SH-SY5Y (cell line): ENCODE results near the gene TMOD4.

ENCODE experiments used
- GATA2 ChIP-seq: IDR thresholded peaks from 2 replicates; pipeline ENCODE4 v1.6.1; 2011; ENCODE audit warnings: mild to moderate bottlenecking, low read depth, low read length
- GATA3 ChIP-seq: IDR thresholded peaks from 2 replicates; pipeline ENCODE4 v1.6.1; 2011; ENCODE audit warnings: low read depth, mild to moderate bottlenecking, low read length, moderate library complexity

GRCh38 chr1:151198254-151199127 is 22.7 kb upstream of the TMOD4 start, which contains the start of gene PIP5K1A:
- no peak for TF ChIP-seq GATA2
- TF ChIP-seq GATA3 = no peak
